ENCODE measurements around the gene GPR137B.

The GPR137B gene

DNA sequence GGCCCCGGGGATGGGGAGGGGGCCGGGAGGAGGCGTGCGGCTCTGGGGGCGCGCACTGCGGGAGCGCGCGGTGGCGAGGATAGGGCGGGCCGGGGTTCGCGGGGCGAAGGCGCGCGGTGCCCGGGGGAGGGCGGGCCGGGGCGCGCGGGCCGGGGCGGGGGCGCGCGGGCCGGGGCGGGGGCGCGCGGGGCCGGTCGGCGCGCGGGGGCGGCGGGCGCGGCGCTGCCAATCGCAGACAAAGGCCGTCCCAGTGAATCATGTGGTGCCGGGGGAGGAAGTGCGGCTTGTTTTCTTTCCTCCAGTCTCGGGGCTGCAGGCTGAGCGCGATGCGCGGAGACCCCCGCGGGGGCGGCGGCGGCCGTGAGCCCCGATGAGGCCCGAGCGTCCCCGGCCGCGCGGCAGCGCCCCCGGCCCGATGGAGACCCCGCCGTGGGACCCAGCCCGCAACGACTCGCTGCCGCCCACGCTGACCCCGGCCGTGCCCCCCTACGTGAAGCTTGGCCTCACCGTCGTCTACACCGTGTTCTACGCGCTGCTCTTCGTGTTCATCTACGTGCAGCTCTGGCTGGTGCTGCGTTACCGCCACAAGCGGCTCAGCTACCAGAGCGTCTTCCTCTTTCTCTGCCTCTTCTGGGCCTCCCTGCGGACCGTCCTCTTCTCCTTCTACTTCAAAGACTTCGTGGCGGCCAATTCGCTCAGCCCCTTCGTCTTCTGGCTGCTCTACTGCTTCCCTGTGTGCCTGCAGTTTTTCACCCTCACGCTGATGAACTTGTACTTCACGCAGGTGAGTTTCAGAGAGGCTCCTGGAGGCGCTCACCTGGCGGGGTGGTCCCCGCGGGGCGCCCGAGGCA lies at the start of gene GPR137B:
Gene GPR137B, plus strand, starts transcription at position 287 of the 851 bp plus-strand sequence. Its CDS starts 84 bp downstream, at position 371.
- peak; percentile 31 for DNase-seq (ENCODE audit: low spot score)

GRCh38 chr1:236092899-236093298 lies 49.4 kb upstream of the GPR137B start:
- DNase-seq (ENCODE audit: low spot score) = no peak

DNA sequence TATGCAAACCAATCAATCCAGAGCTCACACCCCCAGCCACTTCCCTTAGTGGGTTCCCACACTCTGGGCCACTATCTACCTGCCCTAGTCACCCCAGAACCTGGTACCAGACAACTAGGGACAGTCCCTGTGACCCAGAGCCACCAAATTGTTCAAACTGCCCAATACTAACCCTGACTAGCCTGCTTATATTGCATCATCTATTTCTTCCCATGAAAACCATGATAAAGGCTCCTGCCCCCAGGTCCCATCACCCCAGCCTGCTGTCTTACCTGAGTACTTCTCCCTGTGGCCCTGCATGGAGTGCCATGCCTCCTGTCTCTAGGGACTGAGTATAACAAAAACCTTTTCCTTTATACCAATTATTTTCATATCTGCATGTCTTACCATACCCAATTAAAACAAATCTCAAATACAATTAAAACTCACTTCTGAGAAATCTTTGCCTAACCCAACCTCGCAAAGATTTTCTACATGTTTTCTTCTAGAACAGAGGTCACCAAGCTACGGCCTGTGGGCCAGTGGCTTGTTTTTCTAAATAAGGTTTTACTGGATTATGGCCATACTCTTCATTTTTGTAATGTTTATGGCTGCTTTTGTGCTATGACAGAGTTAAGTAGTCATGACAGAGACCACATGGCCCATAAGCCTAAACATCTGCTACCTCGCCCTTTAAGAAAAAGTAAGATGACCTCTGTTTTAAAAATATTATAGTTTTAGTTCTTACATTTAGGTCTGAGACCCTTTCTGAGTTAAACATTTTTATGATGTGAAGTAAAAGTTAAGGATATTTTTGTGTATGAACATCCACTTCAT lies 46.4 kb upstream of the GPR137B start:
- DNase-seq (ENCODE audit: low spot score) = no peak

DNA sequence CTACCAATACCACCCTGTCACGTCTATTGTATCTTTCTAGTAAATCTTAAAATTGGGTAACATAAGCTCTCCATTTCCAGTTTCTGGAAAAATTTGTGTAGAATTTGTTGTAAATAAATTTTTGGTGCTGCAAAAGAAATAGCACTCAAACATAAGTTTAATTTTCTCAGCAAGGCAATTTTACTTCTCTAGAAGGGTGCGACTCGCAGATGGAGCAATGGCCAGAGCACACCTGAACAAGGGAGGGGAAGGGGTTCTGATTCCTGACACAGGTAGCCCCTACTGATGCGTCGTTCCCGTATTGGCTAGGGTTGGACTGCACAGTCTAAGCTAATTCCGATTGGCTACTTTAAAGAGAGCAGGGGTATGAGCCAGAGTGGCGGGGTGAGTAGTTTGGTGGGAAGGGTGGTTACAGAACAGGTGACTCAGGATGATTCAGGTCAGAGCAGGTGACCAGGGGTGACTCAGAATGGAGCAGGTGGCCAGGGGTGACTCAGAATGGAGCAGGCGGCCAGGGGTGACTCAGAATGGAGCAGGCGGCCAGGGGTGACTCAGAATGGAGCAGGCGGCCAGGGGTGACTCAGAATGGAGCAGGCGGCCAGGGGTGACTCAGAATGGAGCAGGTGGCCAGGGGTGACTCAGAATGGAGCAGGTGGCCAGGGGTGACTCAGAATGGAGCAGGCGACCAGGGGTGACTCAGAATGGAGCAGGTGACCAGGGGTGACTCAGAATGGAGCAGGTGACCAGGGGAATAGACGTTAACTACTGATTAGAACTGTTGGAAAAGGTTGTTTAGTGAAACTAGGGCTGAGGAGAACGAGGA lies 45.5 kb upstream of the GPR137B start:
- DNase-seq (ENCODE audit: low spot score) = peak; percentile 72

DNA sequence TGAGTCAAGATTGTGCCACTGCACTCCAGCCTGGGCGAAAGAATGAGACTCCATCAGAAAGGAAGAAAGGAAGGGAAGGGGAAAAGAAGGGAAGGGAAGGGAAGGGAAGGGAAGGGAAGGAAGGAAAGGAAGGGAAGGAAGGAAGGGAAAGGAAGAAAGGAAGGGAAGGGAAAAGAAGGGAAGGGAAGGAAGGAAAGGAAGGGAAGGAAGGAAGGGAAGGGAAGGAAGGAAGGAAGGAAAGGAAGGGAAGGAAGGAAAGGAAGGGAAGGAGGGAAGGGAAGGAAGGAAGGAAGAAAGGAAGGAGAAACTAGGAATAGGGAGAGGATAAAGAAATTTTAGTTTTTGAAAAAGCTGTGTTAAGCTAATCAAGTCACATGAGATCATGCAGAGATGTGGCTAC lies 44.1 kb upstream of the GPR137B start:
- no peak for DNase-seq (ENCODE audit: low spot score)

DNA sequence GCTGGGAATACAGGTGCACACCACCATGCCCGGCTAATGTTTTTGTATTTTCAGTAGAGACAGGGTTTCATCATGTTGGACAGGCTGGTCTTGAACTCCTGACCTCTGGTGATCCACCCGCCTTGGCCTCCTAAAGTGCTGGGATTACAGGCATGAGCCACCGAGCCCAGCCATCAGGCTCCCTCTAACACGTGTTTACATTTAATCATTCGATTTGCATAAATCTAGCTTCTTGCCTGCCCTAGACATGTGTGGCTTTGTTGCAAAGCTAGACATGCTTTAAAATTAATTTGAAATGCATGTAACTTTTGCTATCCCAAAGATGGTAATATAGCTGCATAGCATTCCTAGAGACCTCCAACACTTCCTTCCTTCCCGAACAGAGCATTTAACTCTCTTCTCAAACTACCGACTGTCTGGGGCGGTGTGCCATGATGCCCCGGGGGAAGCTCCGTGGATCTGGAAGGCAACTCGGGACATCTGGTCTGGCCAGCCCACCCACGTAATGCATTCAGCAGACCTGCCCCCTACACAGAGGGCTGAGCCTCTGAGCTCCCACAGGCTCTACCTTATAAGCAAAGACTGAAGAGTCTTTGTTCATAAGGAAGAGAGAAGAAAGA lies 42.9 kb upstream of the GPR137B start:
- no peak for DNase-seq (ENCODE audit: low spot score)

DNA sequence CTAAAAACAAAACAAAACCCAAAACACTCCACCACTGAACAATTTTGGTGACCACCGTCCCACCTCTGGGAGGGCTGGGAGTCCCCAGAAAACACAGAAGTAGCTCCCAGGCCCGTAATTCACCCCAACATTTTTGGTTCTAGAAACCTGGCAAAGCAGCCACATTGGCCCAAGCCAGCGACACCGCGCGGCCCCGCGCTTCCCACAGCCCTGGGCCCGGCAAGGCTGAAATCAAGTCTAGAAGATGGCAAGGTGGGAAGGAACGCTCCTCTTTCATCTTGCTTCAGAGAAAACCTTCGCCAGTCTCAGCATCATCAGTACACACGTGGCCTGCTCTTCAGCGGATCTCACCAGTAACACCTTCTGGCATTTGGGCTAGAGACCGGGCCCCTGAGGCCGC lies 41.5 kb upstream of the GPR137B start:
- DNase-seq (ENCODE audit: low spot score) = no peak

DNA sequence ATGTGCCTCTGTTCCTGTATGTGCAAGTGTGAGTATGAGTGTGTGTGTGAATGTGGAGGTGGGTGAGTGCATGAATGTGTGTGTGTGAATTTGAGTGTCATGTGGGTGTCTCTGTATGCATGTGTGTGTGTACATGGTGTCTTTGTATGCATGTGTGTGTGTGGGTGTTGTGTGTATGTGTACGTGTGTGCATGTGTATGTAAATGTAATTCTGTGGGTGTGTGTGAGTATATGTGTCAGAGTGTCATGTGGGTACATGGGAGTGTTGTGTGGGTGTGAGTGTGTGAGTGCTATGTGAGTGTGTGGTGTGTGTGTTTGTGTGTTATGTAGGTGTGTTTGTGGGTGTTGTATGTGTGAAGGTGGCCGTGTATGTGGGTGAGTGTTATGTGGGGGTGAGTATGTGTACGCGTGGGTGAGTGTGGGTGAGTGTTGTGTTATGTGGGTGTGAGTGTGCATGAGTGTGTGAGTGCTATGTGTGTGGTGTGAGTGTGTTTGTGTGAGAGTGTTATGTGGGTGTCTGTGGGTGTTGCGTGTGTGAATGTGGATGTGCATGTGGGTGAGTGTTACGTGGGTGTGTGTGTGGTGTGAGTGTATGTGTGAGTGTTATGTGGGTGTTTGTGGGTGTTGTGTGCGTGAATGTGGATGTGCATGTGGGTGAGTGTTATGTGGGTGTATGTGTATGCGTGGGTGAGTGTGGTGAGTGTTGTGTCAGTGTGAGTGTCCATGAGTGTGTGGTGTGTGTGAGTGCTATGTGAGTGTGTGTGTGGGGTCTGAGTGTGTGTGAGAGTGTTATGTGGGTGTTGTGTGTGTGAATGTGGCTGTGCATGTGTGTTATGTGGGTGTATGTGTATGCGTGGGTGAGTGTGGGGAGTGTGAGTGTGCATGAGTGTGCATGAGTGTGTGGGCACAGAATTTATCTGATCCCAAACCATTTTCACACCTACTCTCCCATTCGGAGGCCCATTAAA lies 40.8 kb upstream of the GPR137B start:
- no peak for DNase-seq (ENCODE audit: low spot score)

DNA sequence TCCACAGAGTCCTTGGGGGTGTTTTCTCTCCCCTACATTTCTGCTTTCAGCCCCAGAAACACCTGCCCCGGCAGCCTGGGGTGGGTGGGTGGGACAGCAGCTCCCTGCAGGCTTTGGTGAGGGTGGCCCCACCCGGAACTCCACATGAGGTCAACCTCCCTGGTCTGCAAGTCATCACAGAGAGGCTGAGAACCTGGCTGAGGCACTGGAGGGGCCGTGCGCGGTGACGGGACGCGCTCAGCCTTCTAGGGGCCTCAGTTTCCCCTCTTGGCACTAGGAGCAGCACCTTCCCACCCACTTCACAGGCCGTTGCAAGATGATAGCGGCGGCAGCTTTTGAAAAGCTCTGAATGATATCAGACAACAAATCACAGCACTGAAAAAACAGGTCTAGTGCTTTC lies 39.7 kb upstream of the GPR137B start:
- DNase-seq (ENCODE audit: low spot score) = no peak

DNA sequence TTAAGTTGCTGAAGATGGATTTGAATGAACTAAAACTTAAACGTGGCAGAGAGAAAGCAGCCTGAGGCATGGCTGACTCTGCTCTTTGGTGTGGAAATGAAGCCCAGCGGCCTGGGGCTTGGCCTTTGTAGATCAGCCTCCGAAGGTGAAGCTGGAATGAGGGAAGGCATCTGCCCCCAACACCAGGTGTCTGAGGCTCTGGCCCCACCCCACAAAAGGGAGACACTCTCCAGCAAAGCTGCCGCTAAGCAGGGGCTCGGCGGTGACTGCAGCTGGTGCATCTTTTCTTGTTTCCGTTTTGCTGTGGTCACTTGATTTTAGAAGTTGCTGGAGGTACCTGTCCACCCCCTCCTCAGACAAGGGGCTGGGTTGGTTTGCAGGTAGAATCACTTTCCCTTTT lies 39.3 kb upstream of the GPR137B start:
- DNase-seq (ENCODE audit: low spot score) = no peak

DNA sequence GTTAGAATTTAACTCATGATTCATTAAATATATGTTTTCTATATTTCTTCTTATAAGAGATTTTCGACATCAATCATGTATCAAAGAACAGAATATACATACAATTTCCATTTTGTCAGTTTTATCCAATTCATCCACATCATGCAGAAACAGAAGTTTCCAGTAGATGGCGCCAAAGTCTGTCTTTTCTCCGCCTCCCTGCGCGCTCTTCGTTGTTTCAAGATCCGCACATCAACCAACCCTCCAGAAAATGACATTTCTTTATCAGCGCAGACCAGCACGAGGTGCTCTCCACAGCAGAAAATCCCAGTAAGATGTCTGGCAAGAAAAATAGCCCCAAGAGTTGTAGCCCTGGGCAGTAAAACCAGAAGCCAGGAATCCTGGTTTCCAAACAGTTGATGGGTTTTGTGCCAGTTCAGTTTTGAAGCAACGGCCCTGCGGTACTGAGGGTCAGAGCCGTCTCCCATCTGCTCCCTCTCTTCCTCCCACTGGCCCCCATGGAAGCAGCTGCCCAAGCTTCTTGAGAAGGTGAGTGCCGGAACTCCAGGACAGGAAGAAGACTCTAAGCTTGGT lies 38.6 kb upstream of the GPR137B start:
- peak; percentile 54 for DNase-seq (ENCODE audit: low spot score)

GRCh38 chr1:236107121-236107907 lies 35.0 kb upstream of the GPR137B start:
- DNase-seq (ENCODE audit: low spot score) = no peak

DNA sequence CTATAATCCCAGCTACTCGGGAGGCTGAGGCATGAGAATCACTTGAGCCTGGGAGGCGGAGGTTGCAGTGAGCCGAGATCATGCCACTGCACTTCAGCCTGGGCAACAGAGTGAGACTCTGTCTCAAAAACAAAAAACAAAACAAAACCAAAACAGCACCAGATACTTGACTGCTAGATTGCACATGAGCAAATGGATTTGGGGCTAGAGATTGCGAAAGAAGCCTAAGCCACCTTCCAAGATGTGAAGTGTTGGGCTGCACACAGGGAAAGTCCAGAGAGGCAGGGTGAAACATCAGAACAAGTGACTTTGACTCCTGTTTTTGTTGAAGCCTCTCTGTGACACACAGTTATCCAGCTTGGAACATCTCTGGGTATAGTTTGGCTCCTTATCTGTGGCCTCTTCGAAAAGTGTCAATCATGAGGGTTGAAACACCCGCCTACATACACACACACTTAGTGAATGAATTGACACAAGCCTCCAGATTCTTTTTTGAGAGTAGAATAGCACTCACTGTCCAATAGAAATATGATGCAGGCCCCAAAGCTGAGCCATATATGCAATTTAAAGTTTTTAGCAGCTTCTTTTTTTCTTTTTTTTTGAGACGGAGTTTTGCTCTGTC lies 34.2 kb upstream of the GPR137B start:
- DNase-seq (ENCODE audit: low spot score) = no peak

DNA sequence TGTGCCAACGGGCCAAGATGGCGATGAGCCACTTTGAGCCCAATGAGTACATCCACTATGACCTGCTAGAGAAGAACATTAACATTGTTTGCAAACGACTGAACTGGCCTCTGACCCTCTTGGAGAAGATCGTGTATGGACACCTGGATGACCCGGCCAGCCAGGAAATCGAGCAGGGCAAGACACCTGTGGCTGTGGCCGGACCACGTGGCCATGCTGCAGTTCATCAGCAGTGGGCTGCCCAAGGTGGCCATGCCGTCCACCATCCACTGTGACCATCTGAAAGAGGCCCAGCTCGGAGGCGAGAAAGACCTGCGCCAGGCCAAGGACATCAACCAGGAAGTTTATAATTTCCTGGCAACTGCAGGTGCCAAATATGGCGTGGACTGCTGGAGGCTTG lies 32.2 kb upstream of the GPR137B start:
- no peak for DNase-seq (ENCODE audit: low spot score)

DNA sequence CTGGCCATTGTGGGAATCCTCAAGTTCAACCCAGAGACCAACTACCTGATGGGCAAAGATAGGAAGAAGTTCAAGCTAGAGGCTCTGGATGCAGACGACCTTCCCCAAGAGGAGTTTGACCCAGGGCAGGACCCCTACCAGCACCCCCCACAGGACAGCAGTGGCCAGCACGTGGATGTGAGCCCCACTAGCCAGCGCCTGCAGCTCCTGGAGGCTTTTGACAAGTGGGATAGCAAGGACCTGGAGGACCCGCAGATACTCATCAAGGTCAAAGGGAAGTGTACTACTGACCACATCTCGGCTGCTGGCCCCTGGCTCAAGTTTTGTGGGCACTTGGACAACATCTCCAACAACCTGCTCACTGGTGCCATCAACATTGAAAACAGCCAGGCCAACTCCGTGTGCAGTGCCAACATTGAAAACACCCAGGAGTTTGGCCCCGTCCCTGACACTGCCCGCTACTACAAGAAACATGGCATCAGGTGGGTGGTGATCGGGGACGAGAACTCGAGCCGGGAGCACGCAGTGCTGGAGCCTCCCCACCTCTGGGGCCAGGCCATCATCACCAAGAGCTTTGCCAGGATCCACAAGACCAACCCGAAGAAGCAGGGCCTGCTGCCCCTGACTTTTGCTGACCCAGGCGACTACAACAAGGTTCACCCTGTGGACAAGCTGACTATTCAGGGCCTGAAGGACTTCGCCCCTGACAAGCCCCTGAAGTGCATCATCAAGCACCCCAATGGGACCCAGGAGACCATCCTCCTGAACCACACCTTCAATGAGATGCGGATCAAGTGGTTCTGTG lies 30.6 kb upstream of the GPR137B start:
- DNase-seq (ENCODE audit: low spot score) = no peak

- no peak for DNase-seq (ENCODE audit: low spot score)
Measured at GRCh38 chr1:236112332-236112627, 30.1 kb upstream of the GPR137B start.

GRCh38 chr1:236113324-236114032 lies 28.9 kb upstream of the GPR137B start:
- no peak for DNase-seq (ENCODE audit: low spot score)
